DMS53 treated with DMSO at 0.1 percent for 48 hours (cell line): ENCODE data around the gene SPATA1.
"Not testable (repeated sequence)": the region's sequence is repeated elsewhere in the genome, so short reads cannot be mapped to it uniquely, and the experiment has no call there.

ENCODE experiments used
- DNase-seq: peaks from one replicate; lab custom pipeline; 2025; ENCODE audit not compliant: unreplicated experiment; lab: John Stamatoyannopoulos, UW

SPATA1 gene

GRCh38 chr1:84585803-84586202 lies 79.6 kb downstream of the SPATA1 start:
- DNase-seq: no peak

DNA sequence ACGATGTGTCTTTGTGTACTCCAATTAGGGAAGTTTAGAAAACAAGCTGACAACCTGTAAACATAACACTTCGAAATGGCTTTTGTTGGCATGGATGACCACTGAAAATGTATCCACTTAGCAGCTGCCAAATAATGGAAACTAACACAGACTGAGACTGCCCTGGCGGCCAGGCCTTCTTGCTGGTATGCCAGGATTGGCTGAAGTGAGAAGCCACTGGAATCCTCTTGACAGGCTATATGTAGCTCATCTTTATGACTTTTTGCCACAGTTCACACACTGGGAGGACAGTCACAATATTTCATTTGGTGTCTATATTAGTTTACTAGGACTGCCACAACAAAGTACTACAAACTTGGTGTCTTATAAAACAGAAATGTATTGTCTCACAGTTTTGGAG lies 80.9 kb downstream of the SPATA1 start:
- DNase-seq: no peak

DNA sequence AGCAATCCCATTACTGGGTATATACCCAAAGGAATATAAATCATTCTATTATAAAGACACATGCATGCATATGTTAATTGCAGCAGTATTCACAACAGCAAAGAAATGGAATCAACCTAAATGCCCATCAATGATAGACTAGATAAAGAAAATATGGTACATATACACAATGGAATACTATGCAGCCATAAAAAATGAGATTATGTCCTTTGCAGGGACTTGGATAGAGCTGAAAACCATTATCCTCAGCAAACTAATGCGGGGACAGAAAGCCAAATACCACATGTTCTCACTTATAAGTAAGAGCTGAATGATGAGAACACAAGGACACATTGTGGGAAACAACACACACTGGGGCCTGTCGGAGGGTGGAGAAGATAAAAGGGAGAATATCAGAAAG lies 88.8 kb downstream of the SPATA1 start:
- DNase-seq: not testable (repeated sequence)

GRCh38 chr1:84597011-84597410 lies 90.8 kb downstream of the SPATA1 start:
- DNase-seq: no peak

GRCh38 chr1:84598418-84598817 lies 92.2 kb downstream of the SPATA1 start:
- no peak for DNase-seq

DNA sequence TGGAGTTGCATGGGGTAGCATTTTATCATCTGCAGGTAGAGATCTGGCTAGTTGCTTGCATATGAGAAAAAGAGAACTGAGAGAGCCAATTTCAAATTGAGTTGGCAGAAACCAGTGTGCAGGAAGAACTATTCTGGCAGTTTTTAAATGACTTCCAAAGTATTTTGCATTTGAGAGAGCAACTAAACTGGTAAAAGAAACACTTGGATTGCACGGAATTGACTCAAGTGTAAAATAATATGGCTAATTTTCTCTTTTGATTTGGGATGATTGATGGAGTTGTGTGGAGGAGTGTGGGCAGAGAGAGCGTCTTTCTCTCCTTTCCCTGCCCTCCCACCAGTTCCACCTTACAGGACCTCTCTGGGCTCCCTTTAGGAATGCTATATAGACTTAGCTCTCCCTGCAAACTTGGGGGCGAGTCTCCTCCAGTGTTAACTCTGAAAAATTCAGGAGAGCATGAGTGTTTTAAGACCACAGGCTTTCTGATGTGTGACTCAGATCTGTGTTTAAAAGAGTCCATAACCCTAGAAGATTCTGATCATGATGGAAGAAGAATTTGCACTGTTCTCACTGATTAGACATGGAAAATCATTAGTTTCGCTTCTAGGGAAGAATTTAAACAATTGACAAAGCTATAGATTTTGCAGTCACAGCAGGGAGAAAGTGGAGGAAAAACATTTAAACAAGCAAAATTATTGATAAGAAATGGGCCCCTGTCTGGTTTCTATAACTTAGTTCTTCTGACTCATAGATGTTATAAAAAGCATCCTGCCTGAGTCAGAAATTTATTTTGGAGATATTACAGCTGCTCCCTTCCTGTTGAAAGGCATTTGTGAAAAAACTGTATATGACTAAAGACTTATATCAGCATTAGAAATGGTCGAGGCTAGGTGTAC lies 92.9 kb downstream of the SPATA1 start:
- no peak for DNase-seq

GRCh38 chr1:84600796-84601195 lies 94.6 kb downstream of the SPATA1 start:
- no peak for DNase-seq

- no peak for DNase-seq
These were observed 97.0 kb downstream of the SPATA1 start for GRCh38 chr1:84603223-84603622.

DNA sequence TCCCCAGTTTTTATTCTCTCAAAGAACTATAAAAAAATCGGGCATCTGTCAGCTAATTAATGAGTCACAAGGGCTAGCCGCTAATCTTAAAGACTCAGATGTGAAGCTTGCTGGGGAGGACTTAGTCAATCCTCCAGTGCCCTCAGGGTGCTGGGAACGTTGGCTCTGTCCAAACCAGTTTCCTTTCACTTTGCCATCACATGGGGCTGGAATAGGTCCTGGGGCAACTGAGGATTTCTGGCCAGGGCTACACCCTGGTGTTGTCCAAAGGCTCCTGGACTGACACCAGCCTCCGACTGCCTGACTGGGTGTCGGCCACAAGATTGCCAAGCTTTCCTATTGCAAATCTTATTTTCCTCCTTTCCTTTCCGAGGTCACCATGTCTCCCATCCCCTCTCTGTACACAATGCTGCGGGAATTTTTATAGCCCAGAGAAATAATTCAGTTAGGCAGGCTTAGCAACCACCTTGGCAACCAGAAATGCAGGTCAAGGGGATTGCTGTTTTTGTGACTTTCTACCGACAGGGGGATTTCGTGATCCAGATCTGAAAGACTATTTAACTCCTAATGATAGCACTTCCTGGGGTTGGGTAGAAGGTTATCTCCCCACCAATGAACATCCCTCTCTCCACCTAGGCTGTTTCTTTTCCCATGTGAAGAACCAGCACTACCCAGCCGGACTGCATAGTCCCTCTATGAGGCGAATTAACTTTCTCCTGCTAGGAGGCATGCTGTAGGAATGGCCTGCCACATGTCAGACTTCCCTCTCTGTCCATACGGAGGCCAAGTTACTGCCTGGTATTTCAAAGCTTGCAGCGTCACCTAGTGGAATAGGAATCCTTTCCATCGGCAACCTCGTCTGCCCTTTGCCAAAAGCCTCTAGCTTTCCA lies 98.0 kb downstream of the SPATA1 start:
- peak; percentile 46 for DNase-seq

DNA sequence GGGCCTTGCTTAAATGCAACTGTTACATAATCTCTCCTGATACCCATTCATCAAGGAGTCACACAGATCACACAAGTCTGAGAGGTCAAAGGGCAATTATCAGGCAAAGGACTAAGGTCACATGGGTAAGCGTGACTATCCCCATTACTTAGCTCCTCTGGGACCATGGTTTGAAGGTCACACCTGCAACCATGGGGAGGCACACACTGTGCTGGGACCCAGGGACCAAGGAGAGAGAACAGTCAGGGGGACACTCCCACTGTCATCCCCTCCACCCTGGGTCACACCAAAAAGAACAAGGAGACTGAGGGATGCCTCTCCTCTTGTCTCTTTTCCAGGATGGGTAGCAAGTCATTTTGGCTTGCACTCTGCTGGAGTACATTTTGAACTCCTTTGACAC lies 99.0 kb downstream of the SPATA1 start:
- DNase-seq: no peak

DNA sequence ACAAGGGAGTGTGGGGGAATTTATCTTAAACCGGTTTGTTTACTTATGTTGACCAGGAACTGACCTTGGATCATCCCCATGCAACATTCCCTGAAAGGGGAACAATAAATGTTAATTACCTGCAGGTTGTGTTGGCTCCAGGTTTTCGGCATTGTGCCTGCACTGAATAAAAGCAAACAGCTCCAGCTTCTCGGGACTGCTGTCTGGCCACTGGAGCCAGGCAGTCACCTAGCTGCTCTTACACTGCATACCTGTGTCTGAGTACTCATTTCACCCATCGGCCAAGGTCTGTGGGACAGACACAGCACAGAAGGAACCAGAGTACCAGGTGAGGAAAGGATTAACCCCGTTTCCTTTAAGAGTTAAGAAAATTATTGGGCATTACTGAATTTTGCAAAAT lies 100.8 kb downstream of the SPATA1 start:
- no peak for DNase-seq

- DNase-seq: no peak
These were observed 104.9 kb downstream of the SPATA1 start for GRCh38 chr1:84611091-84611490.

DNA sequence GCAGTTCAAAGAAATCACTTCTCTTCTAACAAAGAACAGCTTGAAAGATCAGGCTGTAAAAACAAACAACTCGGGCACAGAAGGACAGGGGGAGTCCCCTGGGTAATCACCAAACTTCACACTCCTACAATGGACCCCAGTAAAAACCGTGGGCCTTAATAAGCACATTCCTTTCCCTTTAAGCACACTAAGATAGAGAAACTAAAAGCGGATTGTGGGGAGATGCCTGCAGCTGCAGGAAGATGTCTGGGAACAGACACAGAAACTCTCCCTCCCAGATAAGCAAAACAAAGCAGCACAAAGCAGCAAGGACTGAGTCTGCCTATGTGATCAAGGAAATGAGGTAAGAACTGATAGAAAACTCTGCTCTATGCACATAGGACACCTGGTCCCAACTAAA lies 105.6 kb downstream of the SPATA1 start:
- no peak for DNase-seq

DNA sequence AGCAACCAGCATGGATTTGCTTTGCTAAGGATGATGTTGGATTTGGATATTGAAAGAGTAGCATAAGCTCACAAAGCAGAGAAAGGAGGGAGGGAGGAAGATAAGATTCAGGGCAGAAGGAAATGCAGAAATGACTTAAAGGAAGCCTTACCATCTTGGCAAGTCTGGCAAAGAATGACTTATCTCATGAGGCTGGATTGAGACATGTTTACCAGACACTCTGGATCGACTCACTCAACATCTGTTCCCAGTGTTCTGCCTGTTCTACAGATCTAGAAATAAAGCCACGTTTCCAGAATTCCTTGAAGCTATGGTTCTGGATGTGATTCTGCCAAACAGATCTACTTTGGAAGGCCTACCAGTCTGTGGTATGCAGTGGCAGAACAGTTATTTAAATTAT lies 106.8 kb downstream of the SPATA1 start:
- no peak for DNase-seq

GRCh38 chr1:84613887-84614286 lies 107.7 kb downstream of the SPATA1 start:
- DNase-seq: no peak

DNA sequence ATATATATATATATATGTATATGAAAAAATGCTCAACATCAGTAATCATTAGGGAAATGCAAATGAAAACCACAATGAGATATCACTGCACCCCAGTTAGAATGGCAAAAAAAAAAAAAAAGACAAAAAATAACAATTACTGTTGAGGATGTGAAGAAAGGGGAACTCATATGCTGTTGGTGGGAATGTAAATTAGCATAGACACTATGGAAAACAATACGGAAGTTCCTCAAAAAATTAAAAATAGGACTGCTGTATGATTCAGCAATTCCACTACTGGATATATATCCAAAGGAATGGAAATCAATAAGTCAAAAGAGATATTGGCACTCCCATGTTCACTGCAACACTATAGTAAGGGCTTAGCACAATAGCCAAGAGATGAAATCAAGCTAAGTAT lies 109.6 kb downstream of the SPATA1 start:
- DNase-seq: no peak
